ENCODE measurements around the gene DUSP19.
"Not testable (repeated sequence)": the region's sequence is repeated elsewhere in the genome, so short reads cannot be mapped to it uniquely, and the experiment has no call there.

Gene DUSP19

GRCh38 chr2:183040604-183041003, 37.9 kb upstream of the DUSP19 start:
- H3K4me3 ChIP-seq (ENCODE audit: low read depth, low read length): no peak overlapping the region
- H3K27me3 ChIP-seq: no peaks in the 10 kb centered on the region
- H3K9me3 ChIP-seq: no peaks in the 10 kb centered on the region
- no peak for DNase-seq
- no peaks in the 10 kb centered on the region for H3K36me3 ChIP-seq
- H3K4me1 ChIP-seq: no peaks in the 10 kb centered on the region
- TF ChIP-seq, protein P1, sequence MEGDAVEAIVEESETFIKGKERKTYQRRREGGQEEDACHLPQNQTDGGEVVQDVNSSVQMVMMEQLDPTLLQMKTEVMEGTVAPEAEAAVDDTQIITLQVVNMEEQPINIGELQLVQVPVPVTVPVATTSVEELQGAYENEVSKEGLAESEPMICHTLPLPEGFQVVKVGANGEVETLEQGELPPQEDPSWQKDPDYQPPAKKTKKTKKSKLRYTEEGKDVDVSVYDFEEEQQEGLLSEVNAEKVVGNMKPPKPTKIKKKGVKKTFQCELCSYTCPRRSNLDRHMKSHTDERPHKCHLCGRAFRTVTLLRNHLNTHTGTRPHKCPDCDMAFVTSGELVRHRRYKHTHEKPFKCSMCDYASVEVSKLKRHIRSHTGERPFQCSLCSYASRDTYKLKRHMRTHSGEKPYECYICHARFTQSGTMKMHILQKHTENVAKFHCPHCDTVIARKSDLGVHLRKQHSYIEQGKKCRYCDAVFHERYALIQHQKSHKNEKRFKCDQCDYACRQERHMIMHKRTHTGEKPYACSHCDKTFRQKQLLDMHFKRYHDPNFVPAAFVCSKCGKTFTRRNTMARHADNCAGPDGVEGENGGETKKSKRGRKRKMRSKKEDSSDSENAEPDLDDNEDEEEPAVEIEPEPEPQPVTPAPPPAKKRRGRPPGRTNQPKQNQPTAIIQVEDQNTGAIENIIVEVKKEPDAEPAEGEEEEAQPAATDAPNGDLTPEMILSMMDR (IDR thresholded peaks at IDR 0.05; ENCODE audit: low read depth, low read length): no peak

- H3K9me3 ChIP-seq; H3K27me3 ChIP-seq; H3K36me3 ChIP-seq; H3K4me1 ChIP-seq; DNase-seq; H3K4me3 ChIP-seq (ENCODE audit: low read depth, low read length): not testable (repeated sequence)
These were observed 35.0 kb upstream of the DUSP19 start for GRCh38 chr2:183043580-183043979.

DNA sequence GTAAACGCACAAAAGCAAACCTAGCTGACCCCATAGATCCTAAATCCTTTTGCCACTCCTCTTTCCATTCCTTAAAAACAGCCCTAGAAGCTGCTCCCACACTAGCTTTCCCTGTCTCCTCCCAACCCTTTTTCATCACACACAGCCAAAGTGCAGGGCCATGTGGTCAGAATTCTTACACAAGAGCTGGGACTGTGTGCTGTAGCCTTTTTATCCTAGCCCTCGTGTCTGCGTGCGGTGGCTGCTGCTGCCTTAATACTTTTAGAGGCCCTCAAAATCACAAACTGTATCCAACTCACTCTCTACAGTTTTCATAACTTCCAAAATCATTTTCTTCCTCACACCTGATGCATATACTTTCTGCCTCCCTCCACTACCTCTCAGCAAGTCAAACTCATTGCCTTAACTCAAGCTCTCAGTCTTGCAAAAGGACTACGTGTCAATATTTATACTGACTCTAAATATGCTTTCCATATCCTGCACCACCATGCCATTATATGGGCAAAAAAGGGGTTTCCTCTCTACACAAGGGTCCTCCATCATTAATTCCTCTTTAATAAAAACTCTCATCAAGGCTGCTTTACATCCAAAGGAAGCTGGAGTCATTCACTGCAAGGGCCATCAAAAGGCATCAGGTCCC, 30.9 kb upstream of the DUSP19 start:
- not testable (repeated sequence) for H3K4me3 ChIP-seq (ENCODE audit: low read depth, low read length); H3K4me1 ChIP-seq; H3K36me3 ChIP-seq; H3K27me3 ChIP-seq; H3K9me3 ChIP-seq; DNase-seq

- H3K4me1 ChIP-seq: no peaks in the 10 kb centered on the region
- H3K27me3 ChIP-seq: no peaks in the 10 kb centered on the region
- H3K36me3 ChIP-seq: no peaks in the 10 kb centered on the region
- no peak for DNase-seq
- no peak overlapping the region for H3K4me3 ChIP-seq (ENCODE audit: low read depth, low read length)
- TF ChIP-seq, protein P1 (IDR thresholded peaks at IDR 0.05; ENCODE audit: low read depth, low read length): no peak
- no peaks in the 10 kb centered on the region for H3K9me3 ChIP-seq
These were observed 29.1 kb upstream of the DUSP19 start for GRCh38 chr2:183049420-183049819.

DNA sequence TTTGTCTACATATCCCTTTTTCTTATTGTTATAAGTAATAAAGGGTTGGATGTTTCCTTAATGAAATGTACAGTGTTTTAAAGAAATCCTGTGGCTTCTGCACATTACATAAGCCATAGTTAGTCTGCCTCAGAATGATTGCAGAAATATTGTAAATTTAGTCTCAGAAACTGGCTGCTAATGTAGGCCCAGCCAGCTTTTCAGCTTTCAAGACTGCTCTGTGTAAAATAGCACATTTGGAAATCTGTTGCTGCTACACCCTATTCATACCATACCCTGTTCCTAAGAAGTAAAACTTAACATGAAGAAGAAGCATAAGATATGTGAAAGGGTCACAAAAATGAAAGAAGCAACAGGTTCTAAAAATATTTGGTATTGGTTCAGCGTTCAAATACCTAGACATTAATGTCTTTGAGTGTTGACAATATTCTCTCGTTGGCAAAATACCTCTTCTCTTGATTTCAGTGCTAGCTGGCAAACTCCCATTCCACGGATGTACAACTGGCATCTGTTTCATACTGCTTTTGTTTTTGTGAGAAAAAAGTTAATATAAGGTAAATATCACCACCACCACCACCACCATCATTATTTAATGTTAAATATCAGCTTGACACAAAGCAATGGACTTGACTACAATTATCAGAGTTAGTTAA, 21.1 kb upstream of the DUSP19 start:
- no peaks in the 10 kb centered on the region for H3K4me1 ChIP-seq
- H3K27me3 ChIP-seq: no peaks in the 10 kb centered on the region
- no peaks in the 10 kb centered on the region for H3K36me3 ChIP-seq
- no peak overlapping the region for H3K4me3 ChIP-seq (ENCODE audit: low read depth, low read length)
- TF ChIP-seq, protein P1 (IDR thresholded peaks at IDR 0.05; ENCODE audit: low read depth, low read length): no peak
- DNase-seq: no peak
- H3K9me3 ChIP-seq: no peaks in the 10 kb centered on the region

GRCh38 chr2:183059561-183059960, 19.0 kb upstream of the DUSP19 start:
- H3K9me3 ChIP-seq: no peaks in the 10 kb centered on the region
- no peaks in the 10 kb centered on the region for H3K27me3 ChIP-seq
- no peak for DNase-seq
- no peaks in the 10 kb centered on the region for H3K36me3 ChIP-seq
- no peak overlapping the region for H3K4me3 ChIP-seq (ENCODE audit: low read depth, low read length)
- TF ChIP-seq, protein P1 (IDR thresholded peaks at IDR 0.05; ENCODE audit: low read depth, low read length): no peak
- H3K4me1 ChIP-seq: no peaks in the 10 kb centered on the region

GRCh38 chr2:183060571-183061231, 17.8 kb upstream of the DUSP19 start:
- Histone ChIP-seq H3K4me3 (ENCODE audit: low read depth, low read length) (no peak overlapping the region), H3K4me1 (no peaks in the 10 kb centered on the region), H3K36me3 (no peaks in the 10 kb centered on the region), H3K9me3 (no peaks in the 10 kb centered on the region), H3K27me3 (no peaks in the 10 kb centered on the region)
- no peak for DNase-seq
- TF ChIP-seq, protein P1 (IDR thresholded peaks at IDR 0.05; ENCODE audit: low read depth, low read length): no peak

Data from BE2C (cell line).